ENCODE measurements around the gene WDFY3.
"Not testable (repeated sequence)": the region's sequence is repeated elsewhere in the genome, so short reads cannot be mapped to it uniquely, and the experiment has no call there.

WDFY3 gene

GRCh38 chr4:84683064-84683850 is 283.2 kb downstream of the WDFY3 start:
- no peak overlapping the region for H3K4me3 ChIP-seq (ENCODE audit: low read length)
- TF ChIP-seq CTCF (conservative IDR thresholded peaks at IDR 0.05; ENCODE audit: low read length): no peak
- no peak for DNase-seq (ENCODE audit: low read depth)

- not testable (repeated sequence) for DNase-seq (ENCODE audit: low read depth); H3K4me3 ChIP-seq (ENCODE audit: low read length)
These were observed 283.8 kb downstream of the WDFY3 start for GRCh38 chr4:84682661-84683060.

- peak; percentile 33 for TF ChIP-seq CTCF (conservative IDR thresholded peaks at IDR 0.05; ENCODE audit: low read length)
- DNase-seq (ENCODE audit: low read depth): peak; percentile 81
- H3K4me3 ChIP-seq (ENCODE audit: low read length): no peak overlapping the region
These were observed 284.8 kb downstream of the WDFY3 start for GRCh38 chr4:84681486-84682274.

GRCh38 chr4:84680956-84681355 is 285.5 kb downstream of the WDFY3 start:
- TF ChIP-seq CTCF (conservative IDR thresholded peaks at IDR 0.05; ENCODE audit: low read length): no peak

GRCh38 chr4:84678976-84679744 is 287.3 kb downstream of the WDFY3 start:
- no peak for DNase-seq (ENCODE audit: low read depth)
- no peak overlapping the region for H3K4me3 ChIP-seq (ENCODE audit: low read length)
- TF ChIP-seq CTCF (conservative IDR thresholded peaks at IDR 0.05; ENCODE audit: low read length): no peak

More at GRCh38 chr4:84680956-84681355, 285.5 kb downstream of the WDFY3 start:
- H3K4me3 ChIP-seq (ENCODE audit: low read length): no peak overlapping the region
- no peak for DNase-seq (ENCODE audit: low read depth)

- no peak overlapping the region for H3K4me3 ChIP-seq (ENCODE audit: low read length)
- DNase-seq (ENCODE audit: low read depth): no peak
- TF ChIP-seq CTCF (conservative IDR thresholded peaks at IDR 0.05; ENCODE audit: low read length): no peak
These were observed 288.5 kb downstream of the WDFY3 start for GRCh38 chr4:84677995-84678394.

- no peak for DNase-seq (ENCODE audit: low read depth)
- H3K4me3 ChIP-seq (ENCODE audit: low read length): no peak overlapping the region
- TF ChIP-seq CTCF (conservative IDR thresholded peaks at IDR 0.05; ENCODE audit: low read length): no peak
These were observed 289.4 kb downstream of the WDFY3 start for GRCh38 chr4:84677093-84677492.

Measured in AG10803 (cell line).